WTC11 (cell line): ENCODE results near the gene SLC44A3. TPM values are rescaled to one million over a fixed set of nuclear protein-coding genes. Genes with fewer than 3 reads are reported as not detected.

Experiments
- ATAC-seq: fragments of 200-7000 bp; cut with Tn5 transposase; 2 replicates; pipeline ENCODE4 v1.10.0; 2021; ENCODE audit warnings: mild to moderate bottlenecking, moderate library complexity
- CTCF ChIA-PET: fragments of 300-600 bp; sonication (Branson Sonifier 250); formaldehyde crosslinking; loops from one replicate; lab custom pipeline; 2021; ENCODE audit warnings: antibody characterized with exemption; lab: Charles Lee
- POLR2A ChIA-PET: fragments of 350-600 bp; sonication (Branson Sonifier 250); formaldehyde crosslinking; loops from one replicate; lab custom pipeline; 2021; ENCODE audit warnings: antibody characterized with exemption; lab: Charles Lee
- DNase-seq: peaks from one replicate; pipeline ENCODE4 v3.0.0; 2021; ENCODE audit warnings: low spot score
- H3K27ac Mint-ChIP-seq: 2 replicates; pipeline ENCODE4 v1.8.0; 2021; ENCODE audit warnings: mixed read lengths
- H3K27me3 Mint-ChIP-seq: 2 replicates; pipeline ENCODE4 v1.8.0; 2021; ENCODE audit warnings: low read depth, mild to moderate bottlenecking, moderate library complexity, mixed read lengths
- H3K36me3 Mint-ChIP-seq: 2 replicates; pipeline ENCODE4 v1.8.0; 2021; ENCODE audit warnings: mixed read lengths
- H3K4me1 Mint-ChIP-seq: 2 replicates; pipeline ENCODE4 v1.8.0; 2022; ENCODE audit warnings: mixed read lengths
- H3K4me3 Mint-ChIP-seq: 2 replicates; pipeline ENCODE4 v1.8.0; 2021; ENCODE audit warnings: mild to moderate bottlenecking, moderate library complexity, mixed read lengths
- H3K9me3 Mint-ChIP-seq: 2 replicates; pipeline ENCODE4 v1.8.0; 2021; ENCODE audit warnings: mixed read lengths
- CREM ChIP-seq: sonication (generic); formaldehyde crosslinking; IDR thresholded peaks from 2 replicates; pipeline ENCODE4 v1.8.1; 2022; ENCODE audit warnings: mild to moderate bottlenecking, missing genetic modification reagents, moderate library complexity
- ERG ChIP-seq: fragments of 250-450 bp; sonication (Bioruptor Pico); IDR thresholded peaks from 2 replicates; pipeline ENCODE4 v1.8.0; 2021; ENCODE audit warnings: mild to moderate bottlenecking
- FOXJ3 ChIP-seq: sonication (generic); formaldehyde crosslinking; IDR thresholded peaks from 2 replicates; pipeline ENCODE4 v1.9.0; 2021; ENCODE audit warnings: missing genetic modification reagents, mild to moderate bottlenecking, borderline replicate concordance
- FOXP4 ChIP-seq: sonication (generic); formaldehyde crosslinking; IDR thresholded peaks from 2 replicates; pipeline ENCODE4 v1.8.0; 2022; ENCODE audit warnings: mild to moderate bottlenecking, missing genetic modification reagents
- GTF2I ChIP-seq: fragments of 250-450 bp; sonication (Bioruptor Pico); conservative IDR thresholded peaks from 2 replicates; pipeline ENCODE4 v1.4.0; 2021; ENCODE audit warnings: mild to moderate bottlenecking
- IRF2 ChIP-seq: sonication (generic); formaldehyde crosslinking; IDR thresholded peaks from 2 replicates; pipeline ENCODE4 v1.8.0; 2022; ENCODE audit warnings: low read depth, missing genetic modification reagents, borderline replicate concordance
- MYBL2 ChIP-seq: sonication (generic); formaldehyde crosslinking; IDR thresholded peaks from 2 replicates; pipeline ENCODE4 v1.8.1; 2023; ENCODE audit warnings: mild to moderate bottlenecking, moderate library complexity, missing genetic modification reagents
- NFE2L1 ChIP-seq: sonication (generic); formaldehyde crosslinking; IDR thresholded peaks from 2 replicates; pipeline ENCODE4 v1.8.1; 2023; ENCODE audit warnings: missing genetic modification reagents
- NR2C2 ChIP-seq: sonication (generic); formaldehyde crosslinking; IDR thresholded peaks from 2 replicates; pipeline ENCODE4 v1.8.0; 2022; ENCODE audit warnings: mild to moderate bottlenecking, missing genetic modification reagents
- SMAD3 ChIP-seq: sonication (generic); formaldehyde crosslinking; IDR thresholded peaks from 2 replicates; pipeline ENCODE4 v1.8.0; 2022; ENCODE audit warnings: missing genetic modification reagents, mild to moderate bottlenecking, borderline replicate concordance
- SMAD4 ChIP-seq: sonication (generic); formaldehyde crosslinking; IDR thresholded peaks from 2 replicates; pipeline ENCODE4 v1.8.0; 2022; ENCODE audit warnings: mild to moderate bottlenecking, missing genetic modification reagents
- SP1 ChIP-seq: sonication (generic); formaldehyde crosslinking; conservative IDR thresholded peaks from 2 replicates; pipeline ENCODE4 v1.8.1; 2022; ENCODE audit warnings: missing genetic modification reagents
- ZBTB43 ChIP-seq: sonication (generic); formaldehyde crosslinking; IDR thresholded peaks from 2 replicates; pipeline ENCODE4 v1.8.1; 2023; ENCODE audit warnings: mild to moderate bottlenecking, missing genetic modification reagents
- ZNF219 ChIP-seq: sonication (generic); formaldehyde crosslinking; IDR thresholded peaks from 2 replicates; pipeline ENCODE4 v1.8.0; 2023; ENCODE audit warnings: missing genetic modification reagents, mild to moderate bottlenecking, borderline replicate concordance
- ZNF396 ChIP-seq: fragments of 250-450 bp; sonication (Bioruptor Pico); IDR thresholded peaks from 2 replicates; pipeline ENCODE4 v1.8.0; 2021; ENCODE audit warnings: mild to moderate bottlenecking, moderate library complexity, borderline replicate concordance
- ZNF423 ChIP-seq: fragments of 250-450 bp; sonication (Bioruptor Pico); IDR thresholded peaks from 2 replicates; pipeline ENCODE4 v2.1.2; 2022; ENCODE audit warnings: mild to moderate bottlenecking, moderate library complexity
- ZSCAN18 ChIP-seq: fragments of 250-450 bp; sonication (Bioruptor Pico); IDR thresholded peaks from 2 replicates; pipeline ENCODE4 v2.1.2; 2022; ENCODE audit warnings: mild to moderate bottlenecking, moderate library complexity
- total RNA-seq: library from RNA; stranded (reverse); gene quantifications from 3 replicates; pipeline ENCODE4 v1.2.3, GENCODE V29; 2021
- TF ChIP-seq, protein P1 (sequence below): sonication (generic); formaldehyde crosslinking; IDR thresholded peaks from 2 replicates; pipeline ENCODE4 v1.8.0; 2022; ENCODE audit warnings: mild to moderate bottlenecking, missing genetic modification reagents
- TF ChIP-seq, protein P2 (sequence below): fragments of 250-450 bp; sonication (Bioruptor Pico); conservative IDR thresholded peaks from 2 replicates; pipeline ENCODE4 v1.9.0; 2021; ENCODE audit warnings: mild to moderate bottlenecking
- TF ChIP-seq, protein P3 (sequence below): sonication (generic); formaldehyde crosslinking; IDR thresholded peaks from 2 replicates; pipeline ENCODE4 v1.8.0; 2022; ENCODE audit warnings: missing genetic modification reagents
- TF ChIP-seq, protein P4 (sequence below): fragments of 250-450 bp; sonication (Bioruptor Pico); IDR thresholded peaks from 2 replicates; pipeline ENCODE4 v1.9.0; 2021; ENCODE audit warnings: moderate library complexity, mild to moderate bottlenecking, inconsistent platforms, borderline replicate concordance

SLC44A3 gene
- total RNA-seq, 1 experiment from 2014 or later, result 4.7 TPM

GRCh38 chr1:94926126-94926914 lies 106.2 kb downstream of the SLC44A3 start:
- Mint-ChIP-seq H3K9me3 (no peaks in the 10 kb centered on the region), H3K4me1 (peaks cover 74% of the 10 kb centered on the region), H3K36me3 (peaks cover 8% of the 10 kb centered on the region; the same call in 1 of the 2 replicates), H3K27me3 (no peaks in the 10 kb centered on the region), H3K27ac (peak overlapping the region; percentile 99), H3K4me3 (peak overlapping the region; percentile 98)
- DNase-seq (peak; percentile 65), ATAC-seq (peak; percentile 10)
- ChIA-PET CTCF (interaction anchor here (1.0 to 1.9 kb wide), 4 partner anchors 17 to 117 kb away, joined by 3 to 11 read pairs (median 4); no protein-coding TSS in a partner anchor), POLR2A (interaction anchor here (1.0 to 2.1 kb wide), 5 partner anchors 10 to 308 kb away, joined by 3 to 8 read pairs (median 3); partner anchors contain the start of gene RWDD3)
- no peak; the same call in 1 of the 2 replicates for TF ChIP-seq ZNF219 (CRISPR knock-in tag)
- TF ChIP-seq, protein P1, sequence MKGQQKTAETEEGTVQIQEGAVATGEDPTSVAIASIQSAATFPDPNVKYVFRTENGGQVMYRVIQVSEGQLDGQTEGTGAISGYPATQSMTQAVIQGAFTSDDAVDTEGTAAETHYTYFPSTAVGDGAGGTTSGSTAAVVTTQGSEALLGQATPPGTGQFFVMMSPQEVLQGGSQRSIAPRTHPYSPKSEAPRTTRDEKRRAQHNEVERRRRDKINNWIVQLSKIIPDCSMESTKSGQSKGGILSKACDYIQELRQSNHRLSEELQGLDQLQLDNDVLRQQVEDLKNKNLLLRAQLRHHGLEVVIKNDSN (CRISPR knock-in tag), result no peak
- TF ChIP-seq ZSCAN18 (CRISPR knock-in tag), result no peak
- TF ChIP-seq, protein P2, sequence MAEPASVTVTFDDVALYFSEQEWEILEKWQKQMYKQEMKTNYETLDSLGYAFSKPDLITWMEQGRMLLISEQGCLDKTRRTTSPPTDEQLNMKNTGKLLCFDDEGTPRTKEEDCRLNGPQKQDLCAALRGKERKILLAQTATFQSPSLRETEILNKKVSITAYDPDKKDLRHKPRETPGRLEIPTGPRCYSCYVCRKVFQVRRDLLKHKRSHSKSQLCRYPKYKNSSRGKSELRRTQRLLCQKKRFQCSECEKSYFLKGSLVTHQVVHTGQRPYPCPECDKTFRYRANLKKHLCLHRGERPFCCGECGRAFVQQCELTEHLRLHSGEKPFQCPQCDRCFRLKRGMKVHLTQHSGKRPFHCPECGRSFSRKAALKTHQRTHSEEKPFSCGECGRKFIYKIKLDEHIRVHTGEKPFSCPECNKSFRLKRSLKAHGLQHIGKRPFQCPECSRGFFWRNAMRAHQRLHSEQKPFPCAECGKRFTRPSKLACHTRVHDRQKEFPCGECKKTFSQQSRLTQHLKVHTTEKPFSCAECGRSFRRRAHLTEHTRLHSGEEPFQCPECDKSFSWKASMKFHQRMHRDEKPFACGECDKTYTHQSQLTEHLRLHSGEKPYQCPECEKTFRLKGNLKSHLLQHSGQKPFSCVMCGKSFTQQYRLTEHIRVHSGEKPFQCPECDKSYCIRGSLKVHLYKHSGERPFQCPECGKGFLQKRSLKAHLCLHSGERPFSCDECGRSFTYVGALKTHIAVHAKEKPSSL (CRISPR knock-in tag), result no peak
- no peak for TF ChIP-seq SMAD4 (CRISPR knock-in tag)
- no peak for TF ChIP-seq FOXJ3 (CRISPR knock-in tag)
- no peak for TF ChIP-seq CREM (CRISPR knock-in tag)
- TF ChIP-seq ZNF423, result peak; percentile 47; the same call in 1 of the 2 replicates
- no peak for TF ChIP-seq GTF2I
- no peak for TF ChIP-seq ZNF396
- TF ChIP-seq NR2C2, result no peak
- TF ChIP-seq, protein P3, sequence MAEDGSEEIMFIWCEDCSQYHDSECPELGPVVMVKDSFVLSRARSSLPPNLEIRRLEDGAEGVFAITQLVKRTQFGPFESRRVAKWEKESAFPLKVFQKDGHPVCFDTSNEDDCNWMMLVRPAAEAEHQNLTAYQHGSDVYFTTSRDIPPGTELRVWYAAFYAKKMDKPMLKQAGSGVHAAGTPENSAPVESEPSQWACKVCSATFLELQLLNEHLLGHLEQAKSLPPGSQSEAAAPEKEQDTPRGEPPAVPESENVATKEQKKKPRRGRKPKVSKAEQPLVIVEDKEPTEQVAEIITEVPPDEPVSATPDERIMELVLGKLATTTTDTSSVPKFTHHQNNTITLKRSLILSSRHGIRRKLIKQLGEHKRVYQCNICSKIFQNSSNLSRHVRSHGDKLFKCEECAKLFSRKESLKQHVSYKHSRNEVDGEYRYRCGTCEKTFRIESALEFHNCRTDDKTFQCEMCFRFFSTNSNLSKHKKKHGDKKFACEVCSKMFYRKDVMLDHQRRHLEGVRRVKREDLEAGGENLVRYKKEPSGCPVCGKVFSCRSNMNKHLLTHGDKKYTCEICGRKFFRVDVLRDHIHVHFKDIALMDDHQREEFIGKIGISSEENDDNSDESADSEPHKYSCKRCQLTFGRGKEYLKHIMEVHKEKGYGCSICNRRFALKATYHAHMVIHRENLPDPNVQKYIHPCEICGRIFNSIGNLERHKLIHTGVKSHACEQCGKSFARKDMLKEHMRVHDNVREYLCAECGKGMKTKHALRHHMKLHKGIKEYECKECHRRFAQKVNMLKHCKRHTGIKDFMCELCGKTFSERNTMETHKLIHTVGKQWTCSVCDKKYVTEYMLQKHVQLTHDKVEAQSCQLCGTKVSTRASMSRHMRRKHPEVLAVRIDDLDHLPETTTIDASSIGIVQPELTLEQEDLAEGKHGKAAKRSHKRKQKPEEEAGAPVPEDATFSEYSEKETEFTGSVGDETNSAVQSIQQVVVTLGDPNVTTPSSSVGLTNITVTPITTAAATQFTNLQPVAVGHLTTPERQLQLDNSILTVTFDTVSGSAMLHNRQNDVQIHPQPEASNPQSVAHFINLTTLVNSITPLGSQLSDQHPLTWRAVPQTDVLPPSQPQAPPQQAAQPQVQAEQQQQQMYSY (CRISPR knock-in tag), result no peak
- TF ChIP-seq ZBTB43 (CRISPR knock-in tag), result no peak
- TF ChIP-seq MYBL2 (CRISPR knock-in tag), result no peak
- TF ChIP-seq IRF2 (CRISPR knock-in tag), result no peak
- TF ChIP-seq ERG, result no peak
- TF ChIP-seq FOXP4 (CRISPR knock-in tag), result no peak
- TF ChIP-seq SMAD3 (CRISPR knock-in tag), result 0 out of 2 replicates have a peak, but pooled peaks have one; percentile 36
- TF ChIP-seq, protein P4, sequence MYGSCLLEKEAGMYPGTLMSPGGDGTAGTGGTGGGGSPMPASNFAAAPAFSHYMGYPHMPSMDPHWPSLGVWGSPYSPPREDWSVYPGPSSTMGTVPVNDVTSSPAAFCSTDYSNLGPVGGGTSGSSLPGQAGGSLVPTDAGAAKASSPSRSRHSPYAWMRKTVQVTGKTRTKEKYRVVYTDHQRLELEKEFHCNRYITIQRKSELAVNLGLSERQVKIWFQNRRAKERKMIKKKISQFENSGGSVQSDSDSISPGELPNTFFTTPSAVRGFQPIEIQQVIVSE (CRISPR knock-in tag), result no peak
- TF ChIP-seq NFE2L1 (CRISPR knock-in tag), result no peak
- TF ChIP-seq SP1 (CRISPR knock-in tag), result no peak
